IMR-90 (cell line): Measurements from ENCODE around the gene KBTBD13. TPM values are rescaled to one million over a fixed set of nuclear protein-coding genes. Genes with fewer than 3 reads are reported as not detected.

Experiments
- ATAC-seq: fragments of 200-7000 bp; cut with Tn5 transposase; 2 replicates; pipeline ENCODE4 v1.9.1; 2020; ENCODE audit warnings: low read depth, mild to moderate bottlenecking, moderate library complexity
- BruUV-seq: library from RNA; stranded (reverse); fragments of 400-500 nt; replicated peaks from 2 replicates; lab custom pipeline; 2021; lab: Mats Ljungman, UMichigan
- CTCF ChIA-PET: fragments of 300-600 bp; formaldehyde crosslinking; extraction: SDS; loops from one replicate; lab custom pipeline; 2021; ENCODE audit warnings: antibody characterized with exemption; lab: Yijun Ruan, JAX
- POLR2A ChIA-PET: fragments of 300-600 bp; sonication (Branson Sonifier 250); formaldehyde crosslinking; loops from one replicate; lab custom pipeline; 2022; ENCODE audit warnings: antibody characterized with exemption; ENCODE audit not compliant: unreplicated experiment; lab: Charles Lee
- DNase-seq: peaks from one replicate; pipeline ENCODE4 v3.0.0; 2013
- H2AFZ ChIP-seq: replicated peaks from 2 replicates; pipeline ENCODE3; 2013; ENCODE audit warnings: low read length, mild to moderate bottlenecking; ENCODE audit not compliant: poor library complexity
- H2AK5ac ChIP-seq: 2 replicates; pipeline ENCODE4 v1.6.1; 2013; ENCODE audit warnings: low read depth, low read length, inconsistent platforms
- H2AK9ac ChIP-seq: replicated peaks from 2 replicates; pipeline ENCODE3; 2013; ENCODE audit warnings: mild to moderate bottlenecking, low read depth, low read length, moderate library complexity; ENCODE audit not compliant: poor library complexity
- H2BK120ac ChIP-seq: 2 replicates; pipeline ENCODE4 v1.6.1; 2013; ENCODE audit warnings: low read depth, low read length, inconsistent platforms
- H2BK15ac ChIP-seq: 3 replicates; pipeline ENCODE4 v1.6.1; 2013; ENCODE audit warnings: low read depth, low read length, inconsistent platforms
- H2BK20ac ChIP-seq: 2 replicates; pipeline ENCODE4 v1.6.1; 2013; ENCODE audit warnings: low read depth, mild to moderate bottlenecking, inconsistent platforms, low read length, moderate library complexity
- H2BK5ac ChIP-seq: 2 replicates; pipeline ENCODE4 v1.6.1; 2013; ENCODE audit warnings: mild to moderate bottlenecking, low read depth, low read length, inconsistent platforms; ENCODE audit not compliant: poor library complexity, severe bottlenecking
- H3K14ac ChIP-seq: replicated peaks from 2 replicates; pipeline ENCODE4 v1.6.1; 2013; ENCODE audit warnings: low read depth, low read length, inconsistent platforms
- H3K18ac ChIP-seq: 2 replicates; pipeline ENCODE4 v1.6.1; 2013; ENCODE audit warnings: low read depth, low read length, control low read depth
- H3K23ac ChIP-seq: 2 replicates; pipeline ENCODE4 v1.6.1; 2013; ENCODE audit warnings: low read depth, low read length, inconsistent platforms
- H3K27ac ChIP-seq: 2 replicates; pipeline ENCODE4 v1.5.1; 2013; ENCODE audit warnings: mild to moderate bottlenecking, control low read depth, low read length; ENCODE audit not compliant: insufficient read depth
- H3K27me3 ChIP-seq: 2 replicates; pipeline ENCODE4 v1.6.1; 2013; ENCODE audit warnings: low read length; ENCODE audit not compliant: control insufficient read depth, insufficient read depth
- H3K36me3 ChIP-seq: 2 replicates; pipeline ENCODE4 v1.6.1; 2013; ENCODE audit warnings: low read length, mixed read lengths; ENCODE audit not compliant: control insufficient read depth, insufficient read depth
- H3K4ac ChIP-seq: 2 replicates; pipeline ENCODE4 v1.6.1; 2013; ENCODE audit warnings: low read depth, low read length, inconsistent platforms
- H3K4me1 ChIP-seq: 2 replicates; pipeline ENCODE4 v1.6.1; 2013; ENCODE audit warnings: low read length, mixed read lengths; ENCODE audit not compliant: control insufficient read depth, insufficient read depth
- H3K4me2 ChIP-seq: 2 replicates; pipeline ENCODE4 v1.6.1; 2013; ENCODE audit warnings: low read depth, mild to moderate bottlenecking, control low read depth, low read length, moderate library complexity
- H3K4me3 ChIP-seq: 2 replicates; pipeline ENCODE4 v1.5.1; 2013; ENCODE audit warnings: low read depth, mild to moderate bottlenecking, control low read depth, low read length, moderate library complexity; ENCODE audit not compliant: insufficient read depth
- H3K56ac ChIP-seq: 2 replicates; pipeline ENCODE4 v1.6.1; 2013; ENCODE audit warnings: low read length, inconsistent platforms; ENCODE audit not compliant: insufficient read depth; ENCODE audit errors: extremely low read depth
- H3K79me1 ChIP-seq, 2 experiments: 2 replicates each; pipeline ENCODE4 v1.6.1; 2013; ENCODE audit warnings: low read length in 2 of 2, inconsistent platforms in 1 of 2, low read depth in 1 of 2
- H3K9ac ChIP-seq: 2 replicates; pipeline ENCODE4 v1.6.1; 2013; ENCODE audit warnings: low read depth, low read length, control low read depth
- H3K9me1 ChIP-seq: 2 replicates; pipeline ENCODE4 v1.6.1; 2013; ENCODE audit warnings: low read length, inconsistent platforms; ENCODE audit not compliant: insufficient read depth
- H3K9me3 ChIP-seq: 2 replicates; pipeline ENCODE4 v1.6.1; 2013; ENCODE audit warnings: low read length; ENCODE audit not compliant: control insufficient read depth, insufficient read depth
- H4K20me1 ChIP-seq: 2 replicates; pipeline ENCODE4 v1.6.1; 2013; ENCODE audit warnings: low read length, inconsistent platforms; ENCODE audit not compliant: insufficient read depth
- H4K5ac ChIP-seq: 2 replicates; pipeline ENCODE4 v1.6.1; 2013; ENCODE audit warnings: mild to moderate bottlenecking, low read depth, low read length, control low read depth
- H4K8ac ChIP-seq, 2 experiments: 2 replicates each; pipeline ENCODE4 v1.6.1; 2013; ENCODE audit warnings: low read depth in 2 of 2, low read length in 2 of 2, control low read depth in 1 of 2, inconsistent platforms in 1 of 2
- H4K91ac ChIP-seq: 2 replicates; pipeline ENCODE4 v1.6.1; 2013; ENCODE audit warnings: low read depth, low read length, inconsistent platforms; ENCODE audit not compliant: insufficient read depth
- BHLHE40 ChIP-seq: fragments of 150-350 bp; IDR thresholded peaks from 2 replicates; pipeline ENCODE4 v1.6.1; 2016; ENCODE audit warnings: mild to moderate bottlenecking, low read depth, low read length
- CEBPB ChIP-seq: IDR thresholded peaks from 2 replicates; pipeline ENCODE4 v1.6.1; 2012; ENCODE audit warnings: low read depth, low read length, improper control_type of control experiment
- CHD1 ChIP-seq: IDR thresholded peaks from 2 replicates; pipeline ENCODE4 v1.6.1; 2012; ENCODE audit warnings: low read depth, low read length, improper control_type of control experiment
- CTCF ChIP-seq: conservative IDR thresholded peaks from 2 replicates; pipeline ENCODE4 v1.5.1; 2012; ENCODE audit warnings: mild to moderate bottlenecking, low read depth, low read length, improper control_type of control experiment
- ELK1 ChIP-seq: fragments of 150-350 bp; IDR thresholded peaks from 2 replicates; pipeline ENCODE4 v1.6.1; 2016; ENCODE audit warnings: low read depth, mild to moderate bottlenecking, low read length, moderate library complexity, borderline replicate concordance
- FOS ChIP-seq: fragments of 150-350 bp; IDR thresholded peaks from 2 replicates; pipeline ENCODE4 v1.6.1; 2016; ENCODE audit warnings: low read depth, low read length
- MAFK ChIP-seq: IDR thresholded peaks from 2 replicates; pipeline ENCODE4 v1.6.1; 2012; ENCODE audit warnings: low read depth, low read length, improper control_type of control experiment
- MAZ ChIP-seq: IDR thresholded peaks from 2 replicates; pipeline ENCODE4 v1.6.1; 2012; ENCODE audit warnings: low read depth, mild to moderate bottlenecking, low read length, improper control_type of control experiment, moderate library complexity, borderline replicate concordance
- MXI1 ChIP-seq: IDR thresholded peaks from 2 replicates; pipeline ENCODE4 v1.6.1; 2012; ENCODE audit warnings: low read depth, mild to moderate bottlenecking, low read length, moderate library complexity, borderline replicate concordance
- NFE2L2 ChIP-seq: fragments of 150-350 bp; IDR thresholded peaks from 2 replicates; pipeline ENCODE4 v1.6.1; 2016; ENCODE audit warnings: low read depth, mild to moderate bottlenecking, low read length
- POLR2A ChIP-seq: IDR thresholded peaks from 2 replicates; pipeline ENCODE4 v1.6.1; 2012; ENCODE audit warnings: mild to moderate bottlenecking, low read depth, low read length
- RAD21 ChIP-seq: IDR thresholded peaks from 2 replicates; pipeline ENCODE4 v1.6.1; 2012; ENCODE audit warnings: low read length, improper control_type of control experiment
- RCOR1 ChIP-seq: IDR thresholded peaks from 2 replicates; pipeline ENCODE4 v1.6.1; 2012; ENCODE audit warnings: mild to moderate bottlenecking, low read length, improper control_type of control experiment; ENCODE audit not compliant: insufficient replicate concordance
- RFX5 ChIP-seq: IDR thresholded peaks from 2 replicates; pipeline ENCODE4 v1.8.0; 2012; ENCODE audit warnings: low read depth, mild to moderate bottlenecking, low read length, moderate library complexity
- SMC3 ChIP-seq: fragments of 150-350 bp; IDR thresholded peaks from 2 replicates; pipeline ENCODE4 v1.6.1; 2016; ENCODE audit warnings: low read depth, mild to moderate bottlenecking, antibody characterized with exemption, low read length, moderate library complexity
- USF2 ChIP-seq: fragments of 150-350 bp; IDR thresholded peaks from 2 replicates; pipeline ENCODE4 v1.6.1; 2017; ENCODE audit warnings: mild to moderate bottlenecking, antibody characterized with exemption, low read length, low read depth
- WGBS, 2 experiments: methylation state at CpG; one replicate each; pipeline versions ENCODE4 v1.1.5 to v1.1.7; 2013; ENCODE audit warnings: missing lambda C conversion rate in 2 of 2; ENCODE audit not compliant: insufficient read length in 1 of 2; ENCODE audit errors: extremely low coverage in 2 of 2; 5-methylcytosine and 5-hydroxymethylcytosine counted together
- dilution Hi-C: fragments of 300-500 bp; cut with HindIII; formaldehyde crosslinking; loops from one replicate; pipeline ENCODE4 v1.14.3; 2018; ENCODE audit warnings: low sequenced_read_pairs; ENCODE audit not compliant: unreplicated experiment
- in situ Hi-C: fragments of 300-500 bp; cut with MboI; formaldehyde crosslinking; loops from 3 replicates; pipeline ENCODE4 v1.14.3; 2019; ENCODE audit warnings: low sequenced_read_pairs, inconsistent platforms, mixed read lengths
- intact Hi-C: fragments of 100-400 bp; cut with micrococcal nuclease; formaldehyde crosslinking; loops from 2 replicates; pipeline ENCODE4 v1.10.0; 2022
- polyA plus RNA-seq, 3 experiments: library from polyadenylated mRNA; depleted of rRNA; stranded (reverse); fragments of >200 nt; gene quantifications; 2 replicates each; pipeline ENCODE4 v1.2.3, GENCODE V29; 2012; ENCODE audit warnings: low replicate concordance in 1 of 3
- total RNA-seq: library from RNA; depleted of rRNA; stranded (reverse); fragments of >200 nt; gene quantifications from 2 replicates; pipeline ENCODE4 v1.2.3, GENCODE V29; 2012

Gene KBTBD13
- total and polyA plus RNA-seq, 2 of the 4 experiments (the other 2 are of a cell fraction) = not detected

- dilution Hi-C loops = no loop called here
- Histone ChIP-seq H3K4me3 (no peak overlapping the region), H3K4ac (no peak overlapping the region), H2BK20ac (no peak overlapping the region), H3K9ac (no peak overlapping the region), H3K36me3 (no peaks in the 10 kb centered on the region), H3K14ac (no peak overlapping the region), H3K23ac (no peak overlapping the region), H3K9me3 (peaks cover 5% of the 10 kb centered on the region; the same call in 1 of the 2 replicates), H4K91ac (no peak overlapping the region), H4K8ac (no peak overlapping the region), H3K56ac (no peak overlapping the region), H3K4me1 (peaks cover 7% of the 10 kb centered on the region; the same call in 1 of the 2 replicates), H2AFZ (no peak overlapping the region), H2BK5ac (no peak overlapping the region), H4K20me1 (no peaks in the 10 kb centered on the region), H3K27ac (no peak overlapping the region), H4K5ac (no peak overlapping the region), H2BK120ac (no peak overlapping the region), H3K79me1 (no peaks in the 10 kb centered on the region), H2AK9ac (no peak overlapping the region), H3K18ac (no peak overlapping the region), H3K27me3 (peaks cover 25% of the 10 kb centered on the region), H3K9me1 (peaks cover 2% of the 10 kb centered on the region; the same call in 1 of the 2 replicates), H2BK15ac (no peak overlapping the region), H2AK5ac (no peak overlapping the region), H3K4me2 (no peak overlapping the region)
- ATAC-seq (no peak), DNase-seq (no peak)
- TF ChIP-seq CTCF = no peak
- no peak for TF ChIP-seq MAZ
- TF ChIP-seq FOS = no peak
- no peak for TF ChIP-seq ELK1
- TF ChIP-seq MXI1 = no peak
- no peak for TF ChIP-seq RFX5
- no peak for TF ChIP-seq NFE2L2
- no peak for TF ChIP-seq CHD1
- no peak for TF ChIP-seq RAD21
- no peak for TF ChIP-seq CEBPB
- TF ChIP-seq USF2 = no peak
- TF ChIP-seq MAFK = no peak
- TF ChIP-seq POLR2A = no peak
- TF ChIP-seq RCOR1 = no peak
- no peak for TF ChIP-seq SMC3
- no peak for TF ChIP-seq BHLHE40
- ChIA-PET POLR2A (no interaction called here), CTCF (interaction anchor here (0.7 to 2.4 kb wide), 4 partner anchors 8 to 39 kb away, joined by 3 to 6 read pairs (median 4); no protein-coding TSS in a partner anchor)
- intact Hi-C loops = no loop called here
- in situ Hi-C loops = no loop called here
- no TSS peak for BruUV-seq
- 86% methylated on average over 1 of the region's 5 CpGs; no CpG with 5 or more reads in 1 of the 2 experiments for WGBS, 2 experiments
Observed at GRCh38 chr15:65062061-65062460, 14.5 kb upstream of the KBTBD13 start.
